NCI-H345 treated with DMSO at 0.1 percent for 48 hours (cell line): ENCODE data around the gene MED20.

Source experiments
- DNase-seq: peaks from one replicate; lab custom pipeline; 2025; ENCODE audit not compliant: unreplicated experiment; lab: John Stamatoyannopoulos, UW

Gene MED20

DNA sequence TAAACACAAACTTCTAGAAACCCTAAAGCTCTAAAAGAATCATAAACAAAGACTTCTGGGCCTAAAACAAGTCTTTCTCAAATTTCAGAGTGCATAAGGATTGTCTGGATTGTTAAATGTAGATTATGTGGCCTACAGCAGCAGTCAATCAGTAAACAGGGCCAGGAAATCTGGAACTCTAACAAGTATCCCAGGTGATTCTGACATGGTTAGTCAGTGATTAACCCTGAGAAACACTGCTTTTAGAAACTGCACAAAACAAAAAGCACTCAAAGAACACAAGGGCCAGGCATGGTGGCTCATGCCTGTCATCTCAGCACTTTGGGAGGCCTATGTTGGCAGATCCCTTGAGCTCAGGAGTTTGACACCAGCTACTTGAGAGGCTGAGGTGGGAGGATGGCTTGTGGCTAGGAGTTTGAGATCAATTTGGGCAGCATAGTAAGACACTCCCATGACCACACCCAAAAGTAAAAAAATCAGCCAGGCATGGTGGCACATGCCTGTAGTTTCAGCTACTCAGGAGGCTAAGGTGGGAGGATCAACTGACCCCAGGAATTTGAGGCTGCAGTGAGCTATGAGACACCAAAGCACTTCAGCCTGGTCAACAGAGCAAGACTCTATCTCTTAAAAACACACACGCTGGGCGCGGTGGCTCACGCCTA is 5.9 kb downstream of the MED20 start:
- DNase-seq, result no peak

DNA sequence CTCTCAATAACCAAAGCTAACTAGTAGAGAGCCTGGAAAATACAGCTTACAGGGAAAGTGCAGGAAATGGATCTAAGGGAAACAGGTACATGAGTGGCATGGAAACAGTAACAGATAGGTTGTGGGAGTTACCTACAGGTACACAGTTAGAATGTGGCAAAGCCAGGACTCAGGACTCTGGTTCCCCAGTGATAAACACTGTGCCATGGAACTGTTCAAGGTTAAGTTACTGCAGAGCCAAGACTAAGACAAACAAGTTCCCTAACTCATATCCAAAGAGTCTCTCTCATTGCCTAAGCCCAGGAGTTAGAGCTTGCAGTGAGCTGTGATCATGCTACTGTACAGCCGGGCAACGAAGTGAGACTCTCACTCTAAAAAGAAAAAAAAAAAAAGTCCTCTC is 6.6 kb downstream of the MED20 start:
- no peak for DNase-seq

- DNase-seq, result no peak
Observed at GRCh38 chr6:41909727-41910126, 11.2 kb downstream of the MED20 start.

GRCh38 chr6:41901882-41902519 is 18.9 kb downstream of the MED20 start:
- no peak for DNase-seq

DNA sequence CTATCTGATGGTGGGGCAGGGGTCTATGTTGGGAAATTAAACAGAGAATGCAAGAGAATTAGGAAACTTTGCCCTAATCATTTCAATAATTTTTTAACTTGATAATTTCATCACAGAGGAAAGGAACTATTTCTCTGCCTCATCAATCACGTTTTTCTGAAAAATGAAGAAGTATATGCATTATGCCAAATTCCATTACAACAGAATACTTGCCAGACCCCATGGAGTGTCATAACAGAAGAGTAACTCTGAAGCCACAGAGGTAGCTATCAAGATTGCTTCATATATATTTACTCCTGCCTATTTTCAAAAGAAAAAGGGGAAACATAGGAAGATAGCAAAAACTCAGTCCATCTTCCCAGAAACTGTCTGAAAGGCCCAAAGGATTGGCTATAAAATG is 20.1 kb downstream of the MED20 start:
- DNase-seq, result no peak

DNA sequence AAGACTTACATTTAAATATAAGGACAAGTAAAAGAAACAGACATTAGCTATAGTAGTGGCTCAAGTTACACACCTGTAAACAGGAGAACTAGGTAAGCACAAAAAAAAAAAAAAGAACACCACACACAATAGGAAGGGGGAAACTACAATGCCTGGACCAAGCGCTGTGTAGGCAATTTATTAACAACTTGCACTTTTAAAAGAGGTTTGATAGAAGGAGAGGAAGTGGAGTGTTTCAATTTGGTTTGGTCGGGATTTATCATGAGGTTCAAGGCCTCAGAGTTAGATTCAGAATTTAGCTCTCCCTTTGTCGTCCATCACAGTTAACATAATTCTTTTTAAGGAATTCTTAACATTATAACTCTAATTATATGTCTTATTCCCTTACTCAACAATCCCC is 24.7 kb downstream of the MED20 start:
- DNase-seq, result no peak

DNA sequence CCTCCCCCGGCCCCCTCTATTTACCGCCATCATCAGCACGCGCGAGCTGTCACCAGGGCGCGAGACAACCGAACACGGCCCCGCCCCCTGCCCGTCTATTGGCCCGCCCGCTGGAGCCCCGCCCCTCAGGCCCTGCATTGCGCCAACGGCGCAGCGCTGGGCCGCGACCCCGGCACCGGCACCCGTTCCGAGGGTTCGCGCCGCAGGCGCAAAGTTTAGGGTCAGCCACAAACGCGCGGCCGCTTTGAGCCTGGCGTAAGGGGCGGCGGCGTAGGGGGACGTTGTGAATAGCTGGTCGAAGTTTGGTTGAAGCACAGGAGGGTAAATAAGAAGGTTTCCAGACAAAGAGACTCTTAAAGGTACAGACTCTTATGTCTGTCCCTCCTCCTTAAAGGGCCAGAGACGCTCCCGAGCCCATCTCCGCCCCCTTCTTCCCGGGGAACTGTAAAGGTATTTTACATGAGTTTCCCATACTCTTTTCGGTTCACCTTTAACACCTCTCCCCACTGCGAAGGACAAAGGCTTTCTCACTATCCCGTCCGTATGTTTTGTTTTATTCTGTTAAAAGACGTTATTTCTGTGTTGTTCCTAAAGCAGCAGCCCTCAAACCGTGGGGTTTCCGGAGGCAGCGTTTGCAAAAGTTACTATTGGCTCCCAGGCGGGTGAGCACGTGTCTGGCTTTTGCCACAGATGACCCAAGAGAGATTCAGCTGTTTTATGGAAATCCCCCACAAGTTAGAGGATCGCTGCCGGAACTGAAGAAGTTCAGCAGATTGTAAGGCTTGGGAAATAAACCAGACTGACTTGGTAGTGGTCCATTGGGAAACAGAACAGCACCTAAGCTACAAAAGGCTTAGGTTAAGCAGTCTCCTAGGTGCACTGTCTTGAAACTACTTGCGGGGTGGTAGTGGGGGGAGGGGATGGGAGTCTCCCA is 25.4 kb downstream of the MED20 start, which contains the start of gene USP49:
TSS of gene USP49 (minus strand) at position 76 of the 934 bp plus-strand sequence. CDS start 88,392 bp downstream, outside the sequence.
- peak; percentile 83 for DNase-seq

GRCh38 chr6:41894366-41895299 is 26.3 kb downstream of the MED20 start:
- DNase-seq, result peak; percentile 18

- DNase-seq, result no peak
Observed at GRCh38 chr6:41892921-41893564, 27.9 kb downstream of the MED20 start.

GRCh38 chr6:41887331-41887751 is 33.6 kb downstream of the MED20 start:
- DNase-seq, result no peak

DNA sequence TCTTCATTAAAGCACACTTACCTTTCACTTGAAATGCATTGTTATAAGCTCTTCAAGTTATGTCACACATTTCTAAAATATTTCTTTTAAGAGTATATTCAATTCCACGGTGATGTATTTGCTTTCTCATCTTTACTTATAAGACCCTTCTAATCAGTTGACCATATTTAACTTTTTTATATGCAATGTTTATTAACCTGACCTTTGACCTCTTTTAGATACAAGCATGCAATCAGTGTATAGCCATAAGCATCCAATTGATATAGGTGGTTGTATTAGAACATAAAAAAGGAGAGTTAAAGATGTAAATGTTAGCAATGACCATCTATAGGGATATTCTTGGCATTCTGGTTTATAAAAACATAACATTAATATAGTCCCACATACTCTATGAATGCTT is 35.0 kb downstream of the MED20 start:
- no peak for DNase-seq

- DNase-seq, result no peak
Observed at GRCh38 chr6:41884957-41885356, 36.0 kb downstream of the MED20 start.

- DNase-seq, result no peak
Observed at GRCh38 chr6:41881506-41881905, 39.4 kb downstream of the MED20 start.

DNA sequence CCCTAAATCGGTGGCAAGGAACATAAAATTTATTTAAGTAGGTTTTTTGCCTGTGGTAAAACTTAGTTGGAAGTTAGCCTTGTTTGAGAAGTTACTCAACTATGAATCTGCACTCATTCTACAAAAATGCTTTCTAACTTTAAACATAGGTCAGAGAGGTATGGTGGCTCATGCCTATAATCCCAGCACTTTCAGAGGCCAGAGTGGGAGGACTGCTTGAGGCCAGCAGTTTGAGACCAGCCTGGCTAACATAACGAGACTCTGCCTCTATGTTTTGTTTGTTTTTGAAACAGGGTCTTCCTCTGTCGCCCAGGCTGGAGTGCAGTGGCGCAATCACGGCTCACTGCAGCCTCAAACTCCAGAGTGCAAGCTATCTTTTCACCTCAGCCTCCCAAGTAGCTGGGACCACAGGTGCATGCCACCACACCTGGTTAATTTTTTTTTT is 42.0 kb downstream of the MED20 start:
- DNase-seq, result no peak

DNA sequence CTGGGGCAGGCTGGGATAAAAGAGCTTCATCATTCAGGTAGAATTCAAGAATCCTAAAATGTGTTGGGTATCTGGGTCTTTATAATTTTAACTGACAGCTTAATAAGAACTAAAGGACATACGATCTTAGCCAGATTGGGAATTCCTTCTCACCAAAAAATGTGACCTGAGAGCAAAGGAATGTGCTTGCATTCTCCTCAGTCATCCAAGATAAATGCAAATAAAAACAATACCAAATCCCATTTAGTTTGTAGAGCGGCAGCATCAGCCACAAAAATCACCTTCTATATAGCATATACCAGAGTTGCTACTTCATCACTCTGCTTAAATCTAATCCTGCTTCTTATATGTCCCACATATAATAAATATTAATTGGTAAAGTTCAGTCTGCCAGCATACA is 42.7 kb downstream of the MED20 start:
- no peak for DNase-seq

GRCh38 chr6:41877051-41877680 is 43.8 kb downstream of the MED20 start:
- no peak for DNase-seq

DNA sequence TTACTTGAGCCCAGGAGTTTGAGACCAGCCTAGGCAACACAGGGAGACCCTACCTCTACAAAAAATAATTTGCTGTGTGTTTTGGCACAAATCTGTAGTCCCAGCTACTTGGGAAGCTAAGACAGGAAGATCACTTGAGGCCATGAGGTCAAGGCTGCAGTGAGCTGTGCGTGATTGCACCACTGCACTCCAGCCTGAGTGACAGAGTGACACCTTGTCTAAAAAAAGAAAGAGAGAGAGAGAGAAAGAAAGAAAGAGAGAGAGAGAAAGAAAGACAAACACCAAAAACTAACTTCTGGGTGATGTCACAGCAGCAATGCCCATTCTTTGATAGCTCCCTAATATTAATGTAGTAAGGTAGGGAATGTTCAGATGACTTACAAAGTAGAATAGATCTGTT is 46.2 kb downstream of the MED20 start:
- DNase-seq, result no peak

DNA sequence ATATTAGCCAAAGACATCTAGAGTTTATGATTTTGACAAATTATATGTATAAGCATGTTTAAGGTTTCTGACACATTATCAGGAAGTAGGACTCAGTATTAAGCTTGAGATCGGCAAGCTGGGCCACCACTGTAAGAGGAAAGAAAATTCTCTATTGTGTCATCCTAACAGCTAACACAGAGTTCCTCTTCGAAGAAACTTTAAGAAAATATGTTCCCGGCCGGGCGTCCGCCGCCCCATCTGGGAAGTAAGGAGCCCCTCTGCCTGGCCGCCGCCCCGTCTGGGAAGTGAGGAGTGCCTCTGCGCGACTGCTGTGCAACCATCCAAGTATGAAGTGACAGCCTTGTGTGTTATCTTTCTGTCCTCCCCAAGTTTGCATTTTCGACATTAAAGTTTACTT is 48.8 kb downstream of the MED20 start:
- no peak for DNase-seq

DNA sequence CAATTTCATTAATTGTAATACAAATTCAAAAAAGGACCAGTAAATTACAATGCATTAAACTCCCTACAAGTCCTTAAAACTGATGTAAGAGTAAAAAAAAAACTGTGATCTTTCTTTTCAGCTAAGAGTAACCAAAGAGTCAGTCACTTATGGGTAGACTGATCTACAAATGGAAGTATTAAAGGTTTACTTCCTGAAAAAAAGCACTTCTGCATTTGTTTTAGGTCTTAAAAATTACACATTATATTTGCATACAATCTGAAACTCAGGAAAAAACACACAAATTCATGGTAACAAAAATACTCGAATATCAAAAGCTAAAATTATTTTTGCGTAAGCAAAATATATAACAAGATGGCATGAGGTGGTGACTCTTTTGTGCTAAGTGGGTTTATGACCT is 49.2 kb downstream of the MED20 start:
- DNase-seq, result no peak

DNA sequence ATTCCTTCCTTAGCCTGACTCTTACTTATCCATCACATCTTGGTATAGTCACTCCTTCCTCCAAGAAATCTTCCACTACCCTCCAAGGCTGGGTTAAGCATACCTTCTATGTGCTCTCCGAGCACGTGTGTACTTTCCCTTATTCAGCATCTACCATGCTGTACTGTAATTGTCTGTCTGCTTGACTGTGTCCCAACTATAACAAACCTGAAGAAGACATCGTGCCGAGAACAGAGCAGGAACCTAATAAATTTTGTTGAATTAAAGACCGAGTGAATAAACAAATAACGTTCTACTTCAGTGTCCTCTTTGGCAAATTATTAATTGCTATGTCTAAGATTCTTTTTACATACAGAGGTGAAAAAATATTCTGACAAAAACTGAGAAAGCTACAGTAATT is 61.6 kb downstream of the MED20 start:
- no peak for DNase-seq
